NB4 (cell line): ENCODE results near the gene SLC30A2.
A peak's percentile ranks its signal among the peaks of the same experiment; 100 is the strongest.

Source experiments
- DNase-seq: peaks from one replicate; pipeline ENCODE4 v3.0.0; 2010; ENCODE audit warnings: low read depth
- H3K4me3 ChIP-seq: one replicate; pipeline ENCODE4 v1.5.1; 2011; ENCODE audit warnings: mild to moderate bottlenecking, low read depth, low read length, moderate library complexity
- MYC ChIP-seq: IDR thresholded peaks from 2 replicates; pipeline ENCODE4 v1.6.1; 2011; ENCODE audit warnings: low read depth, low read length
- POLR2A ChIP-seq: IDR thresholded peaks from 2 replicates; pipeline ENCODE4 v1.6.1; 2011; ENCODE audit warnings: mild to moderate bottlenecking; ENCODE audit not compliant: insufficient read length; ENCODE audit errors: extremely low read depth
- TF ChIP-seq, protein P1 (sequence below): IDR thresholded peaks from 2 replicates; pipeline ENCODE4 v1.6.1; 2011; ENCODE audit warnings: low read depth, low read length
- TF ChIP-seq, protein P2 (sequence below): IDR thresholded peaks from one replicate; pipeline ENCODE4 v1.5.1; 2012; ENCODE audit warnings: low read depth, low read length

The SLC30A2 gene

DNA sequence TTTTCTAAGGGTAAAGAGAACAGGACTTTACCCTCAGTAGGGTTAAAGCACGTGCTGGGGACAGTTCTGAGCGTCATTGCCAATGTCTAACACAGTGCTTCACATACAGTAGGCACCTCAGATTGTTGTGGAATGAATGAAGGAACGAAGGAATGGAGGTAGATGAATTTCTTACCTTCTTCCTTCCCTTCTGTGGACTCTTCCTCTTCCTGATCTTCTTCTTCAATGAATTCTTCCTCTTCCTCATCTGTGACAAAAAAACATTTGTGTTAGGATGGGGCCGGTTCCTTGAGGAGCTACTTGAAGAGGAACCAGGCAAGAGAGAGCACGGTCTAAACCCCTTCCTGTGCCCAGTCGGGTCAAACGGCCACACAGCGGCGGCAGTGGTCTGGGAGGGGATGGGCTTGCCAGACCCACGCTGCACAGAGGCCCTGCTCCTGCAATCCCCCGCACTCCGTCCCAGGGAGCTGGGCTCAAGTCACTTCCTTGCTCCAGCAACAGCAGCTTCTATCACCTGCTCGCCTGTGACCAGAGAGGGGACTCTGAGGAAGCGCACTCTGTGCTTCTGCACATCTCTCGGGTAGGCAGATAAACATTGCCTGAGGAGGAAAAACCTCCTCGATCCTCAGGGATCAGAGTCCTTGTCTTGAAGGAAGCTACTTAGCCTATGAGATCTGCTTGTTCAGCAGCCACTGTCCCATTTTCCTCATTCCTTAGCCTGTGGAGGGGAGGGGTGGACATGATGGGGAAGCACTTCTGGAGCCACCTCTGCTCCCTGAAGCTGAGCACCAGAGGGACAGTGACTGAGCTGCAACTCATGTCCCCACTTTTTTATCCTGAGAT is 8.0 kb upstream of the SLC30A2 start:
- peak; percentile 25 for DNase-seq

DNA sequence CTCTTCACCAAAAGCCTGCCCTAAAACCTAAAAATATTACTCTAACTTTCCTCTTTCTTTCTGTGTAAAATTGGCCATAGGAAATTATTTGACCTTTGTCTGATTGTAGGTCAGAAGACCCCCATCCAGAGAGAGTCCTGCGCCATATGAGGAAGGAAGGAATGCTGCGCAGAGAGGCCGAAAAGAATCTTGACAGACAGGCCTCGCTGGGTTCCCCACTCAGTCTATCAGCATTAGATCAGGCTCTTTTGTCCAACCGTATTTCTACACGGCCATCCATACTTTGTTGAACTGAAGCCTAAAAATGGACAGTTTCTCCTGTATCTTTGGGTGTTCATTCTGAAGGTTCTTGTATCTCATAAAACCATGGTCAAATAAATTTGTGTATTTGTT is 4.3 kb upstream of the SLC30A2 start:
- TF ChIP-seq, protein P1, sequence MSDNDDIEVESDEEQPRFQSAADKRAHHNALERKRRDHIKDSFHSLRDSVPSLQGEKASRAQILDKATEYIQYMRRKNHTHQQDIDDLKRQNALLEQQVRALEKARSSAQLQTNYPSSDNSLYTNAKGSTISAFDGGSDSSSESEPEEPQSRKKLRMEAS: no peak
- TF ChIP-seq MYC (no peak), POLR2A (no peak)
- TF ChIP-seq, protein P2, sequence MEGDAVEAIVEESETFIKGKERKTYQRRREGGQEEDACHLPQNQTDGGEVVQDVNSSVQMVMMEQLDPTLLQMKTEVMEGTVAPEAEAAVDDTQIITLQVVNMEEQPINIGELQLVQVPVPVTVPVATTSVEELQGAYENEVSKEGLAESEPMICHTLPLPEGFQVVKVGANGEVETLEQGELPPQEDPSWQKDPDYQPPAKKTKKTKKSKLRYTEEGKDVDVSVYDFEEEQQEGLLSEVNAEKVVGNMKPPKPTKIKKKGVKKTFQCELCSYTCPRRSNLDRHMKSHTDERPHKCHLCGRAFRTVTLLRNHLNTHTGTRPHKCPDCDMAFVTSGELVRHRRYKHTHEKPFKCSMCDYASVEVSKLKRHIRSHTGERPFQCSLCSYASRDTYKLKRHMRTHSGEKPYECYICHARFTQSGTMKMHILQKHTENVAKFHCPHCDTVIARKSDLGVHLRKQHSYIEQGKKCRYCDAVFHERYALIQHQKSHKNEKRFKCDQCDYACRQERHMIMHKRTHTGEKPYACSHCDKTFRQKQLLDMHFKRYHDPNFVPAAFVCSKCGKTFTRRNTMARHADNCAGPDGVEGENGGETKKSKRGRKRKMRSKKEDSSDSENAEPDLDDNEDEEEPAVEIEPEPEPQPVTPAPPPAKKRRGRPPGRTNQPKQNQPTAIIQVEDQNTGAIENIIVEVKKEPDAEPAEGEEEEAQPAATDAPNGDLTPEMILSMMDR: no peak
- no peak for DNase-seq
- H3K4me3 ChIP-seq: no peak overlapping the region

More for the DNA sequence above, 8.0 kb upstream of the SLC30A2 start:
- H3K4me3 ChIP-seq: no peak overlapping the region
- TF ChIP-seq, protein P1: no peak
- TF ChIP-seq POLR2A (no peak), MYC (no peak)
- TF ChIP-seq, protein P2: no peak

DNA sequence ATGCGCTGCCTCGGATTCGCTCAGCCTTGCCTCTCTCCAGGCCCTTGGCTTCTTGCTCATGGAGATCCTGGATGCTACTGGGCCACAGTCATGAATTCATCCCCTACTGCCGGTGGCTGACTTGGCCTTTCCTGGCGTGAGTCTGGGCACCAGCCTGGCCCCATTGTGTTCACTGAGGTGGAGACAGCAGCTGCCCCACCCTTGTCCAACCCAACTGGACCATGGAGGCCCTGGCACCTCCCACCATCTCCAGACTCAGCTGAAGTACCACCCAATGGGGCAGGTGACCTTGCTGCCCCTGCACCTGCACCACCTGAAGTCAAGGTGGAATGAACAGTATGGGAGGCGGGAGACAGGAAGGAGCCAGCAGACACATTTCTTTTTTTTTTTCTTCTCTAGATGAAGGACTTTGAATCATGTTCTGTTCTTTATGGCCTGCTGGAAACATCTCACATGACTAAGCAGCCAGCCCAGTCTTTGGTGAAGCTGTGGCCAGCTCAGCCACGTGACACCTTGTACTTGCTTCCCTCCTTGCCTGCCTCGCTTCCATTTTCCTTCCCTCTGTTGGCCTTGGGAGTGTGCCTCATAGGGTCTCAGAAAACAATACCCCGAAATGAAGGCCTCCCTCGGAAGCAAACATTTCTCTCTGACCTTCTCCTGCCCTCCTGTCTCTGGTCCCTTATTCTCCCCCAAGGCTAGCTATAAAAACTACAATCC is 3.8 kb upstream of the SLC30A2 start:
- DNase-seq: no peak
- H3K4me3 ChIP-seq: no peak overlapping the region

DNA sequence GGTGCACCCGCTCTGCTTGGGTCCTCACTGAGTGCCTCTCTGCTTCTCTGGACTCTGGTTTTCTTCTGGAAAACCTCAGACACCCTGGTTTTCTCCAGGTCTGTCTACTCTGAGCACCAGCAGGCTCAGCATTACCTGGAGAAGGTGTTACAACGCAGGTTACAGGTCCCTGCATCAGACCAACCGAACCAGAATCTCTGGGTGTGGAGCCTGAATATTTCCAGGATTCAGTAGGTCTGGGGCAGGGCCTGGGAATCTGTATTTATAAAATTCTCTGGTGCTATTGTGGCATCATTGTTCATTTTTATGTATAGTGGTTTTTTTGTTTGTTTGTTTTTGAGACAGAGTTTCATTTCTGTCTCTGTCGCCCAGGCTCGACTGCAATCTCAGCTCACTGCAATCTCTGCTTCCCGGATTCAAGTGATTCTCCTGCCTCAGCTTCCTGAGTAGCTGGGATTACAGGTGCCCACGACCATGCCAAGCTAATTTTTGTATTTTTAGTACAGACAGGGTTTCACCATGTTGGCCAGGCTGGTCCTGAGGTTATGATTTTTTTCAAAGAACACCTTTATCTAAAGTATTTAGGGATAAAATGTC is 1.5 kb upstream of the SLC30A2 start:
- TF ChIP-seq, protein P2: no peak
- TF ChIP-seq, protein P1: no peak
- TF ChIP-seq POLR2A (no peak), MYC (no peak)
- H3K4me3 ChIP-seq: no peak overlapping the region

More for the DNA sequence above, 3.8 kb upstream of the SLC30A2 start:
- TF ChIP-seq POLR2A (no peak), MYC (no peak)
- TF ChIP-seq, protein P1: no peak
- TF ChIP-seq, protein P2: no peak

DNA sequence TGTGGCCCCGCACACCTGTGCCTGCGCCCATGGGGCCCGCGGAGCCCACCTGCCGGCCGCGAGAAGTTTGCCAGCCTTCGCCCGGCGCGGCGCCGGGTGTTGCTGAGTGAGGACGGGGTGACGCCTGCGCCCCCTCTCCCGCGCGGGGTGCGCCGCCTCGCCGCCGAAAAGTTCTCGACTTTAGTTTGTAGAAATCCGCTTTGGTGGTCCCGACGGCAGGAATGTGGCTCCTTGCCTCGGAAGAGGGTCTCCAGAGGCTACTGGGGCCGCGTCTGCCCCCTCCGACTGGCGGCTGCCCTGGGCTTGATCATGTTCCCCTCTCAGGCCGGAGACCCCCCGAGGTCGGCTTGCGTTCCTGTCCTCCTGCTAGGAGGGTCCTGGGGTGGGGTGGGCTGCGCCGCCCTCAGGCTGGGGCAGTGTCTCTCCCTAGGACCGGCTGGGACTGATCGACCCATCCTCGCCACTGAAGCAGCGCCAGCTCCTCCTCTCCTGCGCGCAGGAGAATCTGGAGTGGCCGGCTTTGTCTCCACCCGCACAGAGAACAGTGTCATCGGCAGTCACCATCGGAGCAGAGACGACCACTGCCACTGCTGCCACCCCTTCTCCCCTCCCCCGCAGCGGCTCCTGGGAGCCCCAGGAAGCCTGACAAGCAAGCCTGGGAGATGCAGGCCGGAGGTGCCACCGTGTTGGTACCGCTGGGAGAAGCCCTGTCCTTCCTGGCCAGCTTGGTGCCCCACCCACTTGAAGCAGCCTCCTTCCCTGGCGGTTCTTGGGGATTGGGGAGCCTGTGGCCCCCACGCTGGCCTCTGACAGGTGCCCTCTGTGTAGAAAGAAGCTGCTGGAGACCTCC is 553 bp upstream of the SLC30A2 start:
- H3K4me3 ChIP-seq: no peak overlapping the region
- TF ChIP-seq, protein P2: no peak
- TF ChIP-seq, protein P1: no peak
- no peak for DNase-seq

More for the DNA sequence above, 1.5 kb upstream of the SLC30A2 start:
- DNase-seq: no peak
